Activated CD4-positive, alpha-beta T cell treated with anti-CD3 and anti-CD28 coated beads for 48 hours (primary cell): ENCODE measurements around the gene COLGALT1.
"Not testable (repeated sequence)": the region's sequence is repeated elsewhere in the genome, so short reads cannot be mapped to it uniquely, and the experiment has no call there.

Experiments
- DNase-seq: peaks from one replicate; pipeline ENCODE4 v3.0.0-alpha.2; 2020

The COLGALT1 gene

GRCh38 chr19:17555480-17555928, at the start of gene COLGALT1:
Gene COLGALT1, plus strand, starts transcription at chr19:17555649. Its CDS starts 65 bp downstream, at chr19:17555714.
- peak; percentile 100 for DNase-seq

- no peak for DNase-seq
These were observed 48.7 kb upstream of the COLGALT1 start for GRCh38 chr19:17506745-17507144.

- DNase-seq: not testable (repeated sequence)
These were observed 46.9 kb upstream of the COLGALT1 start for GRCh38 chr19:17508558-17508933.

GRCh38 chr19:17510220-17510993, 45.0 kb upstream of the COLGALT1 start:
- no peak for DNase-seq

- peak; percentile 90 for DNase-seq
These were observed 43.5 kb upstream of the COLGALT1 start for GRCh38 chr19:17511724-17512573.

GRCh38 chr19:17512574-17512939, 42.9 kb upstream of the COLGALT1 start:
- DNase-seq: no peak

- no peak for DNase-seq
These were observed 39.9 kb upstream of the COLGALT1 start for GRCh38 chr19:17515408-17516149.

GRCh38 chr19:17517898-17518297, 37.6 kb upstream of the COLGALT1 start:
- DNase-seq: no peak

- not testable (repeated sequence) for DNase-seq
These were observed 36.8 kb upstream of the COLGALT1 start for GRCh38 chr19:17518654-17519053.

- no peak for DNase-seq
These were observed 35.5 kb upstream of the COLGALT1 start for GRCh38 chr19:17519967-17520366.

- DNase-seq: no peak
These were observed 34.6 kb upstream of the COLGALT1 start for GRCh38 chr19:17520865-17521264.

- DNase-seq: peak; percentile 70
These were observed 32.2 kb upstream of the COLGALT1 start for GRCh38 chr19:17522988-17523872.

- DNase-seq: no peak
These were observed 30.8 kb upstream of the COLGALT1 start for GRCh38 chr19:17524651-17525050.

GRCh38 chr19:17525141-17525540, 30.3 kb upstream of the COLGALT1 start:
- DNase-seq: no peak

GRCh38 chr19:17526922-17527321, 28.5 kb upstream of the COLGALT1 start:
- DNase-seq: peak; percentile 35

- no peak for DNase-seq
These were observed 28.1 kb upstream of the COLGALT1 start for GRCh38 chr19:17527326-17527725.

- DNase-seq: no peak
These were observed 26.8 kb upstream of the COLGALT1 start for GRCh38 chr19:17528610-17529009.

GRCh38 chr19:17529239-17530158, 25.9 kb upstream of the COLGALT1 start:
- no peak for DNase-seq

GRCh38 chr19:17530586-17530985, 24.9 kb upstream of the COLGALT1 start:
- DNase-seq: no peak

GRCh38 chr19:17532116-17532515, 23.3 kb upstream of the COLGALT1 start:
- DNase-seq: no peak

- DNase-seq: no peak
These were observed 22.9 kb upstream of the COLGALT1 start for GRCh38 chr19:17532557-17532956.
